CD4-positive, alpha-beta T cell treated with Interleukin-17A for 1 hour (primary cell): ENCODE data around the gene LMAN2.
"Not testable (repeated sequence)": the region's sequence is repeated elsewhere in the genome, so short reads cannot be mapped to it uniquely, and the experiment has no call there.

Experiments
- DNase-seq: peaks from one replicate; pipeline ENCODE4 v3.0.0-alpha.2; 2020

Gene LMAN2

DNA sequence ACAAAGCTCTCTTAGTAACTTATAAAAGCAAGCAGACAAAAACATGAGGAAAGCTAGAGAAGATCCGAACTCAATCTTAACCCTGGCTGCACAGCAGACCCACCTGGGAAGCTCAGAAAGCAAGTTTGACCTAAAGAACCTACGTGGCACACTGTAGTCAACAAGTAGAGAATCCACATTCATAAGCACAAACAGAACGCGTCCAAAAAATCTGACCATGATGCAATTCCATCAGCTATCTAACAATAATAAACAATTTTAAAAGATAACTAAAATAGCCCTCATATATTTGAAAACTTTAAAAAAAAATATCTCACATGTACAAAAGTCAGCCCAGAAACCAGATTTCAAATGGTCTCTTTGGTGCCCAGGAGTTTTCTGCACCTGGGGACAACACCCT, 4.6 kb downstream of the LMAN2 start:
- DNase-seq, result no peak

DNA sequence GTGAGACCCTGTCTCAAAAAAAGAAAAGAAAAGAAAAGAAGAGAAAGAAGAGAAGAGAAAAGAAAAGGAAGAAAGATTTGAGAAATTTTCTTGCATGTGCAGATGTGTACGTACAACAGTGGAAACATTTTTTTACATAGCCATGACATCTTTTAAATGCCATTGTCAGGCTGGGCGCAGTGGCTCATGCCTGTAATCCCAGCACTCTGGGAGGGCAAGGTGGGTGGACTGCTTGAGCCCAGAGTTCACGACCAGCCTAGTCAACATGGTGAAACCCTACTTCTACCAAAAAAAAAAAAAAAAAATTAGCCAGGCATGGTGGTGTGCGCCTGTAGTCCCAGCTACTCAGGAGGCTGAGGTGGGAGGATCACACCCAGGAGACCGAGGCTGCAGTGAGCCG, 6.6 kb downstream of the LMAN2 start:
- no peak for DNase-seq

DNA sequence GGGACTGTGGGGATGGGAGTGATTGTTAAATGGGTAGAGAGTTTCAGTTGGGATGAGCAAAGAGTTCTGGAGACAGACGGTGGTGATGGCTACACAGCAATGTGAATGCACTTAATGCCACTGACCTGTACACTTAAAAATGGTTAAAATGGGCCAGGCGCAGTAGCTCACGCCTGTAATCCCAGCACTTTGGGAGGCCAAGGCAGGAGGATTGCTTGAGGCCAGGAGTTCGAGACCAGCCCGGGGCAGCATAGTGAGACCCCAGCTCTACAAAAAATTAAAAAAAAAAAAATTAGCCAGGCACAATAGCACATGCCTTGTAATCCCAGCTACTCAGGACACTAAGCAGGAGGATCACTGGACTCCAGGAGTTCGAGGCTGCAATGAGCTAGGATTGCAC, 7.7 kb downstream of the LMAN2 start:
- no peak for DNase-seq

DNA sequence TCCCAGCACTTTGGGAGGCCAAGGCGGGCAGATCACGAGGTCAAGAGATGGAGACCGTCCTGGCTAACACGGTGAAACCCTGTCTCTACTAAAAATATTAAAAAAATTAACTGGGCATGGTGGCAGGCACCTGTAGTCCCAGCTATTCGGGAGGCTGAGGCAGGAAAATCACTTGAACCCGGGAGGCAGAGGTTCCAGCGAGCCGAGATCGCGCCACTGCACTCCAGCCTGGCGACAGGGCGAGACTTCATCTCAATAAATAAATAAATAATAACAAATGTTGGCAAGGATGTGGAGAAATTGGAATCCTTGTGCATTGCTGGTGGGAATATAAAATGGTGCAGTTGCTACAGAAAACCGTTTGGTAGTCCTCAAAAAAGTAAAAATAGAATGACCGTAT, 8.5 kb downstream of the LMAN2 start:
- not testable (repeated sequence) for DNase-seq

DNA sequence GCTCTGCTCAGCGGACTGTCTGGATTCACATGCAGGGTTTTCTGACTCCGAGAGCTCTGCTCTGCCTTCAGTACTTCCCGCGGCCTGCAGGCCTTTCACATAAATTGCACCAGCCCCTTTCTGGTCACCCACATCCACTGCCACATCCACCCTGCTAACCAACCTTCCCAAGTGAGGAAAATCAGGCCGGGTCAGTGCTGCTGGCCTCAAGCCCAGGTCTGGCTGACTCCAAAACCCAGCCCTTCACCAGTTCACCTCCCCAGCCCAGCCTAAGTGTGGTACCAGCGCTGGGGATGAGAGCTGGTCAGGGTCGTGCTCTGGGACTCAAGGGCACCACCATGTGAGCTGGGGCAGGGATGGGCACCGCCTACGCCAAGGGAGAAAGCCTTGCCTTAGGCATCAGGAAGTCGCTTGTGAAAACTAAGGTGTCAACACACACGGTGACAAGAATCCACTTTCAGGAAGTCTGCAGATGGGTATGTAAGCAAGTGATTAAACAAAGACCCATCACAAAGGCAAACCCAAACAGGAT, 12.3 kb downstream of the LMAN2 start:
- no peak for DNase-seq

DNA sequence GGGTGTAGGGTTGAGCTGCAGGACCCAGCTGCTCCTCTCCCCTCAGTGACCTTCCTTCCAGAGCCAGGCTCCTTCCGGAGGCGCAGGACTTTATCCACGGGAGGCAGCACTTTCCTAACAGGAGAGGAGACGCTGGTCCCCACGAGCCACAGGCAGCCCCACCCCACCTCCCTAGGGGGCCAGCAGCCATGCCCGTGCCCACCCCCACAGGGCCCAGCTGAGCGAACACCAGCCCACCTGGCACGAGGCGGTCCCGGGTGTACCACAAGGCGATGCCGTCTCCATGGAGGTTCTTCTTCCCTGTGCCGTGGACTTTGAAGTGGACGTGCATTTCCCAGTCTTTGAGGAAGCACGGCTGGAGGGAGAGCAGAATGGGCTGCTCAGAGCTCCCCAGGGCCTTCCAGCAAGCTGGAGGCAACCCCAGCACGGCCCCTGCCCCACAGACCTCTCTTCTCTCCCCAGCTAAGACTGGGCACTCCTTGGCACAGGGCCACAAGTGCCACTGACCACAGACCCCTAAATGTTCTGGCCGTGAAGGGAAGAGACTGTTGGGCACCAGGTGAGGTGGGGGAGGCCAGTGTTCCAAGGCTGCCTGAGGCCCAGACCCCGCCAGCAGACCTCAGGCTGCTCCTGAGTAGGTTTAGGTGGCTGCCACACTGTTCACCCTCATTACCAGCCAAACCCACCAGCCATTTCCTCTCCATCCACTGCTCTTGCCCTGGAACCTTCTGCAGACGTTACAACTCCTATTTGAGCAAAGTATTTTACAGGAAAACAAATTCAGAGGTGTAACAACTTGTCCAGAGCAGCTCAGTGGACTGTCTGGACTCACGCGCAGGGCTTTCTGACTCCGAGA, 13.0 kb downstream of the LMAN2 start:
- no peak for DNase-seq

DNA sequence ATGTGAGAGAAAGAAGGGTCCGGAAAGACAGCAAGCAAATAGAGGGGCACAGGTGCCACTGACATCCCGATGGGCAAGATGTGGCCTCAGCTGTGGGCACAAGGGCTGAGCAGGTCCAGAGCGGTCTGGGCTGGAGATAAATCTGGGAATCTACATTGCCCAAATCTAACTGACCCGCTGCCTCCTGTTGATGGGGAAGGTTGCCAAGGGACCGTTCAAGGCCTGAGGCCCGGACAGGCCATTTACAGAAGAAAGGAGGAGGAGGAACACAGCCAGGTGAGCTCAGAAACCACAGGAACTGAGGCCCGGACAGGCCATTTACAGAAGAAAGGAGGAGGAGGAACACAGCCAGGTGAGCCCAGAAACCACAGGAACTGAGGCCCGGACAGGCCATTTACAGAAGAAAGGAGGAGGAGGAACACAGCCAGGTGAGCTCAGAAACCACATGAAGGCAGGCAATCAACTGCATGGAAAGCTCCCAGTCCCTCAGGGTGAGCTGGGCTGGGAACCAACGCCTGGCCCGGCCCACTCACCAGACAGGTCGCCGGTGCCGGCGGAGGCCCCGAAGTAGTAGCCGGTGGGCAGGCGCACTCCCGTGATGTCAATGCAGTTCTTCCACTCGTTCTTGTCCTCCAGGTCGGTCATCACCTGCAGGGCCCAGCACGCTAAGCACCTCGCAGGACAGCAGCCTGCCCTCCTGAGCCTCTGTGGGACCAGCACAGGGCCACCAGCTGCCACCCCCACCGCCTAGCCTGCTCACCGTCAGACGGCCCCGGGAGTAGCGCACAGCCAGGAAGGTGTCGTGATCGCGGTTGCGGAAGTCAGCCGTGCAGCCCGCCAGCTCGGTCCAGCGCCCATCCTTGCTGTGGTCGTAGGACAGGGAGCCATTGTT, 14.6 kb downstream of the LMAN2 start:
- no peak for DNase-seq

DNA sequence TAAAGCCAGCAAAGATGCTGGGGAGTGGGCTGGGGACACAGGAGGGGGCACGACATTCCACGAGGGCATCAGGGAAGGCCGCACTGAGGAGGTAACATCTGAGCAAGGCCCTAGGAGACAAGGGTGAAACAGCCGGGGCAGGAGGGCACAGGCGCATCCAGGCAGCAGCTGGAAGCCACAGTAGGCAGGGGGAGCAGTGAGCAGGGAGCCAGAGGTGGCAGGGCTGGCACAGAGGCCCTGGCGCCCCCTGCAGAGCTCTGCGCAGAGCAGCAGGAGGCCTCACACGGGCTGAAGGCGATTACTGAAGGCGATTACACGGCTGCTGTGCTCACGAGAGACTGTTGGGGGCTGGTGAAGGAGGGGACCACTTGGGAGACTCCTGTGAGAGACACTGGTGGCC, 15.4 kb downstream of the LMAN2 start:
- peak; percentile 15 for DNase-seq

DNA sequence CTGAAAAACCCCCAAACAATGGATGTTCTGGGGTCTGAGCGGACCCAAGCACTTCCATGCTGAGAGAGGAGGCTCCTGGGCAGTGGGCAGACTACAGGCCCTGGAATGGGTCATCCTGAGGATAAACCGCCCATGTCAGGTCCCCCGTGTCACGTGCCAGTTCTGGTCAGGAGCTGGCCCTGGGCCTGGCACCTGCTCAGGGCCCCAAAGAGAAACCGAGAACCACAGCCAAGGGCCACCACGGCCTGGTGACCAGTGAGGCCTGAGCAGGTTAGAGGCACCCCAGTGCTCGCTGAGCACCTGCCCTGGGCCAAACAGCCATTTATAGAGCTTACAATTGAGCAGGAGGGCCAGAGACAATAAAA, 15.8 kb downstream of the LMAN2 start:
- no peak for DNase-seq

DNA sequence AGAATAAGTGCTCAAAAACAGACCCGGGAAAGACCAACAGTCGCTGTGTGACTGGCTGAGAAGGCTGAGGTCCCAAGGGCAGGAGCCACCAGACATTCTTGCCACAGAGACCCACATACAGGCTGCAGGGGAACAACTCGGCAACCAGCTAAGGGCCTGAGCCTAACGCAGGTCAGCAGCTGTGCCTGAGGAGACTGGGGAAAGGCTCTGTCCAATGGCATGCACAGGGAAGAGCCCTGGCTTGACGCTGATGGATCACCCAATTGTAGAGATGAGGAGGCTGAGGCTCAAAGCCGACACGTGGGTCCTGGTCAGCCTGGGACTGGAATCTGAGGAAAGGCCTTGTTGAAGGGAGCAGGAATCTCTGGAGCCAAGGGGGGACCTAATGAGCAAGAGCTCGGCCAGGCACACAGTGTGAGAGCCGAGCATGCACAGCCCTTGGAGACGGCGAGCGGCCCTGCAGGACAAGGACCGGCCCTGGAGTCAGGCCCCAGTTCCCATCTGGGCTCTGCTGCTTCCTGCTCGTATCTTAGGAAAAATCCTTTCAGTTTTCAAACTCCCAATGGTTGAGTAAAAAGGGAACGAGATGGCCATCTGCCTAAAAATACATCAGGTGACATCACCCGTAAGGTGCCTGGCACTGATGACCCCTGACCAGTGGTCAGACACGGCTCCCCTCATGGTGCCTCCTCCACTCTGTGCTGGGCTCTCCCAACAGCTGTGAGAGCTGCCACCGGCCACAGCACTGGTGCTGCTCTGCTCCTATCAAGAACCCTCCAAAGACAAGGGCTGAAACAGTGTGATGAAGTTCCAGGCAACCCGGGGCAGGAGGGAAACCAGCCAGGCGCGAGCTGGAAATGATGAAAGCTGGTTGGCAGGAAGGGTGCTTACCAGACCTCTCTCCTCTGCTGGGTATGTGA, 16.4 kb downstream of the LMAN2 start:
- no peak for DNase-seq

DNA sequence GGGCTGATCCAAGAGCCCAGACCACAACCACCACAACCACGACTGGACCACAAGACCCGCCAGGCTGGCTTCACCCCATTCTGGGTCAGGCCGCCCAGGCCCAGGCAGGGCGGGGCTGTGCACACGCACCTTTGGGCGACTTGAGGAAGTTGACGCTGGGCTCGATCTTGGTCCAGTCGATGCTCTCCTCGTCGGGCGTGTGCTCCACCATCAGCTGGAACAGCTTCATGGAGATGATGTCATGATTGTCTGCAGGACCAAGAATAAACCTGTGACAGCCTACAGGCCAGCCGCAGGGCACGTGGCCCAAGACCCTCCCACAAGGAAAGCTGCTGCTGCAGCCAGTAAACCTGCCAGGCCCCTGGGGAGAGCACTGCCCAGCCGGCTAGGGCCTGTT, 17.3 kb downstream of the LMAN2 start:
- DNase-seq, result no peak

DNA sequence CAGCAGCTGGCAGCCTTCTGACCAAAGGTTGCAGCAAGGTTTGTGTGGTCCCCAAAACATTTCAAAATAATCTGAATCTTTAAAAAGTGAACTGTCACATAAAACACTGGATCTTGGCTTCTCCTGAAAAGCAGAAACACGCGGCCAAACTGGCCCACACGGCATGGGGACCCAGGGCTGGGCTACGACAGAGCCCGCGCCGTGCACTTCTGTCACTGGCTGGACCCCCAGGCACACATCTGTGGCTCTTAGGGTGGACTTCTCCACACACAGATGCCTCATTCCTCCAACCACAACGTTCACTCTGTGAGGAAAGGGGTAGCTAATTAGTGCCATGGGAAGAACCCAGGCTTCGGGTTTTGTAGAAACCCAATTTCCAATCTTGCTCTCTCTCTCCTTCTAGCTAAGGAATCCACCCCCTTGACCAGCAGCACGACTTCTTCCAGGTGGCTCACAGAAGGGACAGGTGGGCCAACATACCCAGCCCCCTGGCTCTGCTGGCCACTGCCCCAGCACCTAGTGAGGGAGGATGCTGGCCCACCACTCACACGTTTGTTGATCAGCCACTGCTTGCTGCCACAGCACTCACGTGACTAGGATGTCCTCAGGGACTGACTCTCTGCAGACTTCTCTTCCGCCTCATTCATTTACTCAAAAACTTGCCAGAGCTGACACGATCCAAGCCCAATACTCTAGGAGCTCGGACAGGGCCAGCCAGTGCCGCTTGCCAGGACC, 17.9 kb downstream of the LMAN2 start:
- no peak for DNase-seq

DNA sequence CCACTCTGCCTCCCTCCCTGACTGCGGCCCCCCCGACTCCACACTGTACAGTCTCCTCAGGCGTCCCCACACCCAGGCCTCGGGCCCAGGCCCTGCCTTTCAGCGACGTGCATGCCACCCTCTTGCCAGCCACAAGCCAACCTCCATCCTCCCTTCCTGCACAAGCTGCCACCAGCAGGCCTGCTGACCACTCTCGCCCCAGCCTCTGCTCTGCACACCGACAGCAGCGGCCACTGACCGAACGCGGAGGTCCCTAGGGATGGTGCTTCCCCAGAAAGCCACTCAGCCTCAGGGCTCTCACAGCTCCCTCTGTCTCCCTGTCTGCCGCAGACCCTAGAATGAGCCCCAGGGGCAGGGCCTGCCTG, 18.6 kb downstream of the LMAN2 start:
- no peak for DNase-seq

DNA sequence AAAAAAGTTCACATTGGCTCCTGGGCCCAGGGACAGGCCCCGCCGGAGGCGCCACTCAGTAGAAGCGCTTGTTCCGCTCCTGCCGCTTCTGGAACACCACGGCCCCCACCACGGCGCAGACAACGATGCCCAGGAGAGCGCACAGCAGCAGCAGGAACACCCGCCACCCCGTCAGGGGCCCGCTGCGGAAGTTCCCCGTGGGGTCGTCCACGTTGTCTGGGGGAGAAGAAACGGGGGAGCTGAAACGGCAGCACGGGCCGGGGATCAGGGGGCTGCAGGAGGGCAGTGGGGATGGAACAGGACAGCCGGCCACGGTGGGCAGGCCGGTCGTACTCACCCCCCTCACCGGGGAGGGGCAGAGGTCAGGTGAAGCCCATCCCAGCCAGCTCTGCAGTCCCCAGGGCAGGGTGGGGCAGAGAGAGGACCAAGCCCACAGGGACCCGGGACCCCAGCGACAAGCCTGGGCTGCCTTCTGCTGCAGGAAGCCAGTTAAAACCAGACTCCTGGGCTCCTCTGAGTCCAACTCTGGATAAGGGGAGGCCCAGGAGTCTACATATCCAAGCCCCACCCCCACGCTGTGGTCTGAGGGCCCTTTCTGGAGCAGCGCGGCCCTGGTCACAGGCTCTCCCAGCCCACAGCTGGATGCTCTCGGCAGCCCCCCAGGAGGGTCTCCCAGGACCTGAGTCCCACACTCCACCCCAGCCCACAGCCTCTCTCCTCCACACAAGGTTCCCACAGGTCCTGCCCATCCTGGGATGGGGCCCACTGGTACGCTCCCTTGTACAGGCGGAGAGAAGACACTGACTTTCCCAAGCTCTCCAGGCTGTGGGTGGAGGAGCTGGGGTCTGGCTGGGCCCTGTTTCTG, 19.2 kb downstream of the LMAN2 start:
- no peak for DNase-seq

DNA sequence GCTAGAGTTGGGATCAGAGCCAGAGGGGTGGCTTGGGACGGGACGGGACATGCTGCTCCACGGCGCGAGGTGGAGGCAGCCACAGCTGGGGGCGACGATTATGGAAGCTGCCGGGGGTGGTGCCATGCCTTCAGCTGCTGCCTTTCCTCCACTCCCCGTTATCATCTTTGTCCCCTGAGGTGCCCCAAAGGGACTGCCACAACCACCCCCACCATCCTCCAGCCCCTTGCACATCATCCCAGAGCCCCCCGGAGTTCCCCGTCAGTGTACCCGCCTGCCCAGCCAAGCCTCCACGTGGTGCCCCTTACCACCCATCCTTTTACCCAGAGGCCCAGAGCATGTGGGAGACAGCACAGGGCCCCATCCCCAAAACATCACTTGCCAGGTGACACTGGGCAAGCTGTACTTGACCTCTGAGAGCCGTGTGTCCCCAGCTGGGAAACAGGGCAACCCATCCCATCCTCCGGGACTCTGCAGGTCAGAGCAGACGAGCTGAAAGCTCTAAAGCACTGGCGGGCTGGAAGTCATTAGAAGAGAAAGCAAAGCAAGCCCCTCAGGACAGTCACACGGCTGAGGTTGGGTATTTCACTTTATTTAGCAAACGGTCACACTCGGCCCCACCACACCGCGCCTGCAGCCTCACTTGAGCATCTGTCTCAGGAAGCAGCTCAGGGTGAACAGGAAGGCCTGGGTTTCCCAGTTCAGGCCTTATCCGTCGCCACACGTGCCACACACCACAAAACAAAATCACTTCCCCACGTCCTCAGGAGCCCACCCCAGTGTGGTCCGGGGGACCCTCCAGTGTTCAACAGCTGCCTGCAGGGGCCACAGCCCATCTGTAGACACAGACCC, 20.3 kb downstream of the LMAN2 start:
- DNase-seq, result no peak

DNA sequence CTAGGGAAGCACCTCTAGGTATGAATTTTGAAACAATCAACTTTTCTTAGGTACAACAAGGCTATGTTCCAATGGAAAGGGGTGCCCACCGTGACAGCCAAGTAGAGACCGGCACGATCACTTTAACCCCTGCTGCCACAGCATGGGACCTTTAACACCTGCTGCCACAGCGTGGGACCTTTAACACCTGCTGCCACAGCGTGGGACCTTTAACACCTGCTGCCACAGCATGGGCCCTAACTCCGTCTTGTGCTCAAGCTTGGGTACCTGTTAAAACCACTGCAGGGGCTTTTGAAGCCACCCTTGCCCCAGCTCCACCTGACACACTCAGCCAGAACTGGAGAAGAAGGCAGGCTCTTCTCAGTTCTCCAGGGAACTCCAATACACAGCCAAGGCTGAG, 21.6 kb downstream of the LMAN2 start:
- no peak for DNase-seq

DNA sequence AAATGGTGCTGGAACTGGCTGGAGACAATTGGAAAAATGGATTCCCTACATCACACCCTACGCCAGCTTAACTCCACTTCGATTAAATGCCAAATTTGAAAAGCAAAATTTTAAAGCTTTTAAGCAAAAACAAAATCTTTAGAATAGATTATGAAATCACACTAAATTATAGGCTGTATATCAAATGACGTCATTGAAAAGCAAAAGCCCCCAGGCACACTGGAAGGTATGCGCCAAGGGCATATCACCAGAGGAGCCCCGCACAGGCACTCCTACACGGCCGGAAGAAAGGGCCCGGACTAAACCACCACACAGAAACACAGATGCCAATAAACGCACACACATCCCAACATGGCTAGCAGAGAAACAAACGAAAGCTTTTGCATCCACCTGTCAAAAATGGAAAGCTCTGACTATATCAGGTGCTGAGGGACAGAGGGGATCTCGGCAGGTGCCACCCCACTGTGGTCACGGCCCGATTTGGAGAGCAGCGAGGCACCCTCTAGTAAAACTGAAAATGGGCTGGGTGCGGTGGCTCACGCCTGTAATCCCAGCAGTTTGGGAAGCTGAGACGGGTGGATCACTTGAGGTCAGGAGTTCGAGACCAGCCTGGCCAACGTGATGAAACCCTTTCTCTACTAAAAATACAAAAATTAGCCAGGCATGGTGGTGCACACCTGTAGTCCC, 22.8 kb downstream of the LMAN2 start:
- no peak for DNase-seq

DNA sequence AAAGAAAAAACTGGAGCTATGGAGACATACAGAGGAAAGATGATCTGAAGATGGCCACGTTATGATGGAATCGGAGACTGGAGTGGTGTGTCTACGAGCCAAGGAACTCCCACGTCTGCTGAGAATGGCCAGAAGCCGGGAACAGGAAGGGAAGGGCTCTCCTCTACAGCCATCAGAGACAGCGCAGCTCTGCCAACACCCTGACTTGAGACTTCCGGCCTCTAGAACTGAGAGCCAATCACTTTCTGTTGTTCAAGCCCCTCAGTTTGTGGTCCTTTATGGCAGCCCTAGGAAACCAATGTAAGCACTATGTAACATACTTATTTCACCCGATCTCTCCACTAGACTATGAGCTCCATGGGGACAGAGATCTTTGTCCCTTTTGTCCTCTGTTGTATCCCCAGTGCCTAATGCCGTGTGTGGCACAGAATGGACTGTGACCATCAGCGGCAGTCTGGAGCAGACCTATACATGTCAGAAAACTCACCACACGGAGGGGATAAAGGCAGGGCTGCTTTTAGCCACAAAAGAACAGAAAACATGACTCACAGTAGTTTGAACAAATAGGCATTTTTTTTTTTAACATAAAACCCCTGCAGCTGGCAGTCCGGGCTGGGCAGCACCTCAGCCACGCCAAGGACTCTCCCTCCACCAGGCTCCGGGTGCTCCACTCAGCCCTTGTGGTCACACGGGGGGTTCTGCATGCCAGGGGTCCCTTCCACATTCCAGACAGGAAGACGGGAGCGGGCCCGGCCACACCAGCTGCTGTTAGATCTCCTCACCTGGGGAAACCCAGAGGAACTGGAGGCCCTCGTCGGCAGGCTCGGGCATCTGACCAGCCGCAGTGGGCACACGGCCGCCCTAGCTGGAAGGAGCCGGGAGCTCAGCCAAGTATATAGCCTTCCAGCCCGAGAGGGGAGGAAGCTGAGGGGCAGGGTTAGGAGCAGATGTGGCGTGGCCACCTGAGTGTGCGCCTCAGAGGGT, 23.6 kb downstream of the LMAN2 start:
- DNase-seq, result peak; percentile 39
